ENCODE data around the gene TBC1D14. TPM values are rescaled to one million over a fixed set of nuclear protein-coding genes. Genes with fewer than 3 reads are reported as not detected.

The TBC1D14 gene
- total and polyA plus RNA-seq, 9 of the 15 experiments (the other 6 are each of a cell fraction or from before 2014, with no cell fraction given), result 2.1 to 59.6 (median 44.8) TPM

- no peak for TF ChIP-seq CCNT2 (IDR thresholded peaks at IDR 0.05; ENCODE audit: borderline replicate concordance, extremely low read depth, insufficient read length, low read depth, low read length)
- no peak for TF ChIP-seq KLF10 (CRISPR knock-in tag; IDR thresholded peaks at IDR 0.05)
- TF ChIP-seq CTCF (IDR thresholded peaks at IDR 0.05 in 2 of 3, conservative IDR thresholded peaks at IDR 0.05 in 1 of 3; ENCODE audit: insufficient read depth in 2 of 3, low read depth in 1 of 3, low read length in 3 of 3), result 0 out of 6 replicates have a peak, but pooled peaks of 1 of the 3 experiments have one; percentile 1
- no peak for TF ChIP-seq LCOR (CRISPR knock-in tag; IDR thresholded peaks at IDR 0.05)
- no peak for TF ChIP-seq CHD4 (IDR thresholded peaks at IDR 0.05; ENCODE audit: insufficient read depth, insufficient replicate concordance, low read depth, low read length, poor library complexity, severe bottlenecking)
- no peak for TF ChIP-seq XRCC3 (IDR thresholded peaks at IDR 0.05)
- TF ChIP-seq SUPT5H (IDR thresholded peaks at IDR 0.05), result 0 out of 2 replicates have a peak, but pooled peaks have one; percentile 17
- peak; percentile 11 for TF ChIP-seq PHF20 (IDR thresholded peaks at IDR 0.05; ENCODE audit: partially characterized antibody)
- no peak for TF ChIP-seq EGR1 (conservative IDR thresholded peaks at IDR 0.05)
- no peak for TF ChIP-seq SNRNP70 (optimal IDR thresholded peaks at IDR 0.05; ENCODE audit: low read depth, low read length)
- TF ChIP-seq FOXM1 (IDR thresholded peaks at IDR 0.05; ENCODE audit: low read depth), result no peak
- no peak for TF ChIP-seq FOXM1 (CRISPR knock-in tag; IDR thresholded peaks at IDR 0.05; ENCODE audit: low read depth)
- no peak for TF ChIP-seq HSF4 (CRISPR knock-in tag; IDR thresholded peaks at IDR 0.05; ENCODE audit: borderline replicate concordance)
- TF ChIP-seq HNRNPK (IDR thresholded peaks at IDR 0.05; ENCODE audit: low read depth, low read length, poor library complexity, severe bottlenecking), result no peak
- no peak for TF ChIP-seq SMC3 (conservative IDR thresholded peaks at IDR 0.05; ENCODE audit: insufficient read depth, low read depth, low read length)
- no peak for TF ChIP-seq SMARCE1 (IDR thresholded peaks at IDR 0.05)
- TF ChIP-seq FOXA3 (CRISPR knock-in tag; conservative IDR thresholded peaks at IDR 0.05 in 1 of 2, IDR thresholded peaks at IDR 0.05 in 1 of 2), result no peak
- peak; percentile 18; the same call in 1 of the 2 replicates for TF ChIP-seq ETV1 (tag; conservative IDR thresholded peaks at IDR 0.05; ENCODE audit: low read depth)
- TF ChIP-seq CBX8 (IDR thresholded peaks at IDR 0.05; ENCODE audit: borderline replicate concordance, extremely low read depth, low read depth, low read length, poor library complexity, severe bottlenecking), result no peak
- TF ChIP-seq CTBP1 (IDR thresholded peaks at IDR 0.05; ENCODE audit: borderline replicate concordance), result no peak
- no peak for TF ChIP-seq ZNF311 (CRISPR knock-in tag; IDR thresholded peaks at IDR 0.05)
- no peak for TF ChIP-seq ATF1 (CRISPR knock-in tag; IDR thresholded peaks at IDR 0.05)
- no peak for TF ChIP-seq ATF1 (tag; IDR thresholded peaks at IDR 0.05)
- no peak for TF ChIP-seq GTF2E2 (tag; IDR thresholded peaks at IDR 0.05)
- peak in 1 of 2 experiments; percentile 11; a peak in 1 of 4 replicates for TF ChIP-seq HDAC1 (IDR thresholded peaks at IDR 0.05)
- no peak for TF ChIP-seq BRCA1 (IDR thresholded peaks at IDR 0.05)
- no peak for TF ChIP-seq BRCA1 (CRISPR knock-in tag; IDR thresholded peaks at IDR 0.05)
- TF ChIP-seq ZC3H8 (IDR thresholded peaks at IDR 0.05), result no peak
- TF ChIP-seq ZNF212 (CRISPR knock-in tag; IDR thresholded peaks at IDR 0.05), result no peak
Measured at GRCh38 chr4:6910960-6911874, 1.6 kb downstream of the TBC1D14 start (continued).

All from K562 (cell line).